ENCODE measurements around the gene AURKB. TPM values are rescaled to one million over a fixed set of nuclear protein-coding genes. Genes with fewer than 3 reads are reported as not detected.

The AURKB gene
- total and polyA plus RNA-seq, 2 of the 13 experiments (the other 11 are each of a cell fraction or from before 2014, with no cell fraction given): 29.5 to 75.3 TPM

GRCh38 chr17:8222380-8222629 lies 11.9 kb upstream of the AURKB start (continued):
- TF ChIP-seq PRDM15 (CRISPR knock-in tag; IDR thresholded peaks at IDR 0.05) (no peak), HCFC1 (IDR thresholded peaks at IDR 0.05; ENCODE audit: low read depth, low read length) (no peak), WIZ (CRISPR knock-in tag; IDR thresholded peaks at IDR 0.05) (no peak), JDP2 (CRISPR knock-in tag; IDR thresholded peaks at IDR 0.05; ENCODE audit: borderline replicate concordance) (no peak), HES4 (CRISPR knock-in tag; IDR thresholded peaks at IDR 0.05; ENCODE audit: borderline replicate concordance) (no peak), ZNF646 (CRISPR knock-in tag; IDR thresholded peaks at IDR 0.05) (no peak), UBTF (CRISPR knock-in tag; IDR thresholded peaks at IDR 0.05) (no peak), MTF2 (CRISPR knock-in tag; IDR thresholded peaks at IDR 0.05; ENCODE audit: borderline replicate concordance) (no peak), MEIS1 (CRISPR knock-in tag; IDR thresholded peaks at IDR 0.05; ENCODE audit: borderline replicate concordance) (no peak; the same call in 1 of the 2 replicates), RFXAP (CRISPR knock-in tag; IDR thresholded peaks at IDR 0.05; ENCODE audit: borderline replicate concordance) (no peak), ZBTB34 (CRISPR knock-in tag; IDR thresholded peaks at IDR 0.05) (no peak), ZNF615 (CRISPR knock-in tag; IDR thresholded peaks at IDR 0.05; ENCODE audit: borderline replicate concordance) (no peak), ASH2L (IDR thresholded peaks at IDR 0.05; ENCODE audit: insufficient read length, low read depth, low read length) (peak; percentile 15), ZNF180 (CRISPR knock-in tag; IDR thresholded peaks at IDR 0.05; ENCODE audit: borderline replicate concordance, low read depth) (no peak)

Measured in HepG2 (cell line).